ENCODE data around the gene CTNNA3.
"Not testable (repeated sequence)": the region's sequence is repeated elsewhere in the genome, so short reads cannot be mapped to it uniquely, and the experiment has no call there.

The CTNNA3 gene

GRCh38 chr10:67492317-67493019 lies 203.5 kb downstream of the CTNNA3 start:
- DNase-seq: no peak

DNA sequence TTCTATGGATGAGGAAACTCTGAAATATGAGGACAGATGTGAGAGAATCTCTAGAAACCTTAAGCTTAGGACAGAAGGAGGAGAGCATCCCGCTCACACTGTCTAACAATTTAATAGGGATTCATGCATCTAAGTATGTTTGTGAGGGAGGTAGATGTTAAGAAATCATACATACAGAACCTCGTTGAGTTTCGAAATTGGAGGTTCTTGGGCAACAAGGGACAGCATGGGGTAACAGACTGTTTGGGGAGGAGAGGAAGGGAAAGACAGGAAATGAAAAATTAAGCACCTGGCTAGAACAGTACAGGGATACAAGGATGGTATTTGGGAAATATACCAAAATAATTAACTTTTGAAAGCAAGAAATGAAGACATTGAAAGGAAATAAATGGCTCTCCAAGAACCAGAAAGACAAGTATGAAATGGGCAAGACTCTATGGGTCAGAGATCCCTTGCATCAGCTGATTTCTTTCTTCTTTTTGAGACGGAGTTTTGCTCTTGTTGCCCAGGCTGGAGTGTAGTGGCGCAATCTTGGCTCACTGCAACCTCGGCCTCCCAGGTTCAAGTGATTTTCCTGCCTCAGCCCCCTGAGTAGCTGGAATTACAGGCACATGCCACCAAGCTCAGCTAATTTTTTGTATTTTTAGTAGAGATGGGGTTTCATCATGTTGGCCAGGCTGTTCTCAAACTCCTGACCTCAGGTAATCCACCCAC lies 207.9 kb downstream of the CTNNA3 start:
- no peak for DNase-seq

DNA sequence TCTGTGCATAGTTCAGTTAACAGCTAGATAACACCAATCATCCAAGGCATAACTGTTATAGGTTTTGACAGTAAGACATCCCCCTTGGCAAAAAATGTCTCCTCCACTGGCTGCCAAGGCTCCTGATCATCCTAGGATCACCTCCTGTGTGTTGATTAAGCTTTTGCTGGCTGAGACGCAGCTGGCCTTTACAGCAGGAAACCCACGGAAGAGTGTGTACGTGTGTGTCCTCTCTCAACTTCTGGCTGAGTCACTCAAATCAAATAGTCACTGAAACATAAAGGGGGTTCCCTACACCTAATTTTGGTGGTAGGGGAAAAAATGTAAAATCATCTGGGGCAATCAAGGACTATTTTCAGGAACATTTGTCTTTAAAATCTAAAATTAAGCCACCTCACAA lies 208.8 kb downstream of the CTNNA3 start:
- no peak for DNase-seq

DNA sequence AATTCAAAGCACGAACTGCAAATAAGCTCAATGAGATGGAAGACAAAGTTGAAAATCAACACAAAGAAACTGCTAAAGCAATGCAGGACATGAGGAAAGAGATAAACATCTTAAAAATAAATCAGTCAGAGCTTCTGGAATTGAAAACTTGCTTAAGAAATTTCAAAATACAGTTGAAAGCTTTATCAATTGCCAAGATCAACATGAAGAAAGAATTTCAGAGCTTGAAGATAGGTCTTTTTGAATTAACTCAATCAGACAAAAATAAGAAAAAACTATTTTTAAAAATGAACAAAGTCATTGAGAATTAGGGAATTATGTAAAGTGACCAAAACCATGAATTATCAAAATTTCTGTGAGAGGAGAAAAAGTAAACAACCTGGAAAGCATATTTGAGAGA lies 218.1 kb downstream of the CTNNA3 start:
- DNase-seq: no peak

DNA sequence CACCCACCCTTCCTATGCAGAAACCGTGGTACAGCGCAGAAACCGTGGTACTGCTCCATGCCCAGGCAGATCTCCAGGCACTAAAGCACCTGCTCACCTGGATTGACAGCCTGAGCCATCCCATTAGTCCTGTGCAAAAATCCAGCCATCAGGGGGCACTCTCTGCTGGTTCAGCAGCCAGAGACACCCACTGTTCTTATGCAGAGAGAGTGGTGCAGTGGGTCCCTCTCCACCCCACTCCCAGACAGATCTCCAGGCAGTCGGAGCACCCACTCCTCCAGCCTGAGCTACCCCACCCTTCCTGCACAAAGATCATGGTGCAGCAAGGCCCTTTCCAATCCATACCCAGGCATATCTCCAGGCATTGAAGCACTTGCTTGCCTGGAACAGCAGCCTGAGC lies 219.8 kb downstream of the CTNNA3 start:
- no peak for DNase-seq

GRCh38 chr10:67473850-67474633 lies 222.0 kb downstream of the CTNNA3 start:
- no peak for DNase-seq

GRCh38 chr10:67471022-67471421 lies 225.0 kb downstream of the CTNNA3 start:
- no peak for DNase-seq

GRCh38 chr10:67464278-67464677 lies 231.7 kb downstream of the CTNNA3 start:
- DNase-seq: no peak

DNA sequence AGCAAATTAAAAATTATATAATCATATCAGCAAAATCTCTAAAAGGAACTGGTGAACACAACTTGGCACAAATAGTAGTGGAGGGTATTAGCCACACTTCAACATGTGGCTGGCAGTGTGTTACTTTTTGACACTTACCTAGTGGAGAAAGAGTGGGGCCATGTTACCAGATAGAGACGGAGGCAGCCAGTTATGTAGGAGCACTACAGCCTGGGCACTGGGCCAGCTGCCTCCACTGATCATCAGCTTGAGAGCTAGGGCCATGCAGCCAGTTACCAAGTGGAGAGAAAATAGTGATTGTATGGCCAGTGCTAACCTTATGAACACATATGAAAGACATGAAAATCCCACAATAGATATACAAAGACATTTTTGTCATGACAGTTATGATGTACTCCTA lies 243.1 kb downstream of the CTNNA3 start:
- no peak for DNase-seq

DNA sequence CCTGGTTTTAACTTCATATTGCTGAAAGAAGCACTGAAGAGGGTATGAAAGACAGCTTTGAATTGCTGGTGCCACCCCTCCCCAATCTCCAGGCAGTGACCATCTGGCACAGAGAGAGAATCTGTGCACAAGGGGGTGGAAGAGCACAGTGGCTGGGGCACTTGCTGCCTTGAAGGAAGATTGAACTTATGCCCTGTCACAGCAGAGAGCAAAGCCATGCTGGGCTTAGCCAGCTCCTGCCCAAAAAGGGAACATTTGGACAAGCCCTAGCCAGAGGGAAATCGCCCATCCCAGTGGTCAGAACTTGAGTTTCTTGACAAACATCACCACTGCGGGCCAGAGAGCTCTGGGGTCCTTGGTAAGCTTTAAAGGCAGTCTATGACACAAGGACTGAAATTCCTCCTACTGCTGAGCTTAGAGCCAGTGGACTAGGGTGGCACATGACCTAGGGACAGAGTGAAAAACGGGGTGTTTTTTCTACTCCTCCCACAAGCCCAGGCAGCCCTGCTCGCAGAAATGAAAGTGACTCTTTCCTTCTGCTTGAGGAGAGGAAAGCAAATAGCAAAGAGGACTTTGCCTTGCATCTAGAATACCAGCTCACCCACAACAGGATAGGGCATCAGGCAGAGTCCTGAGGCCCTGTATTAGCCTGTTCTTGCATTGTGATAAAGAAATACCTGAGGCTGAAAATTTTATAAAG lies 257.2 kb downstream of the CTNNA3 start:
- DNase-seq: no peak

GRCh38 chr10:67433276-67433675 lies 262.7 kb downstream of the CTNNA3 start:
- DNase-seq: no peak

DNA sequence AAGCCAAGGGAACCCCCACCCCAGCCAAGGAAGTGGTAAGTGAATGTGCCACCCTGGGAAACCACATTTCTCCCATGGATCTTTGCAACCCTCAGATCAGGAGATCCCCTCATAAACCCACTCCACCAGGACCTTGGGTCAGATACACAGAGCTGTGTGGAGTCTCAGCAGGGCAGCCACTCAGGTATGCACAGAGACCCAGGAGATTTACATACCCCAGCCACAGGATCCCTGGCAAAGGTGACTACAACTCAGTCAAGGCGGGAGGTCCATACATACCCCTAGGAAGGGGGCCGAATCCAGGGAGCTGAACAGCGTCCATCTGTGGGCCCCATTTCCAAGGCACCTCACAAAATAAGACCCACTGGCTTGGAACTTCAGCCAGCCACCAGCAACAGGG lies 293.4 kb downstream of the CTNNA3 start:
- DNase-seq: no peak

GRCh38 chr10:67401711-67402110 lies 294.3 kb downstream of the CTNNA3 start:
- DNase-seq: no peak

- not testable (repeated sequence) for DNase-seq
Observed at GRCh38 chr10:67386841-67387533, 309.0 kb downstream of the CTNNA3 start.

DNA sequence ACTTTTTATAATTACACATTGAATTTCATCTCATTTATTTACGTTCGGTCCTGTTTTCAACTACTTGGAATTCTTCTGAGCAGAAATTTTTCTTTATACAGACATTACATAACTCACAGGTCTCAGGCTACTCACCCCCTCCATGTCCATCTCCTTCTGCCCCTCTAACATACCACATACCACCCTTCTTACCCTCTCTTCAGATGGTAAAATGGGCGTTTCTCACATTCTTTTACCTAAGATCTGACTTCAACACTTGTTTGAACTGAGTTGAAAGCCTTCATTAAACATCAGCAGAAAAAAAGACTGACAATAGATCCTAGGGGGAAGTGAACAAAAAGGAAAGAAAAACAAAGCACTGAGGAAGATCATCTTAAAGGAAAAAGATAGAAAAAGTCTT lies 309.7 kb downstream of the CTNNA3 start:
- DNase-seq: no peak

DNA sequence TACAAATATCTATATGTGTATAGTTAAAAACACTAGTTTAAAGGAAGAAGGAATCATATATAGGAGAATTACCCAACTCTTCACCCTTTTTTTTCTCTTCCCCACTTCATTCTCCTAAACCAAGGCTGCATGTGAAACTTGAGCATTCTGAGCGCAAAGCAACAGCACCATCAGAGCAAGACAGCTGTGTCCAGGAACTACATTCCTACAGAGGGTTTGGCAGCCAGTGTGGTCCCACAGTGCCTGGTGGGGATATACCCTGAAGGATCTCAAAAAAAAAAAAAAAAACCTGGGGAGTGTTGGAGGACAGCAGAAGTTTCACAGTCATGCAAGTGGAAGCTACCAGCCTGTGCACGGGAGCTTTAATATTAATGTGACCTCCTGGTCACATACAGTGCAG lies 310.4 kb downstream of the CTNNA3 start:
- no peak for DNase-seq

- DNase-seq: no peak
Observed at GRCh38 chr10:67385089-67385488, 310.9 kb downstream of the CTNNA3 start.

DNA sequence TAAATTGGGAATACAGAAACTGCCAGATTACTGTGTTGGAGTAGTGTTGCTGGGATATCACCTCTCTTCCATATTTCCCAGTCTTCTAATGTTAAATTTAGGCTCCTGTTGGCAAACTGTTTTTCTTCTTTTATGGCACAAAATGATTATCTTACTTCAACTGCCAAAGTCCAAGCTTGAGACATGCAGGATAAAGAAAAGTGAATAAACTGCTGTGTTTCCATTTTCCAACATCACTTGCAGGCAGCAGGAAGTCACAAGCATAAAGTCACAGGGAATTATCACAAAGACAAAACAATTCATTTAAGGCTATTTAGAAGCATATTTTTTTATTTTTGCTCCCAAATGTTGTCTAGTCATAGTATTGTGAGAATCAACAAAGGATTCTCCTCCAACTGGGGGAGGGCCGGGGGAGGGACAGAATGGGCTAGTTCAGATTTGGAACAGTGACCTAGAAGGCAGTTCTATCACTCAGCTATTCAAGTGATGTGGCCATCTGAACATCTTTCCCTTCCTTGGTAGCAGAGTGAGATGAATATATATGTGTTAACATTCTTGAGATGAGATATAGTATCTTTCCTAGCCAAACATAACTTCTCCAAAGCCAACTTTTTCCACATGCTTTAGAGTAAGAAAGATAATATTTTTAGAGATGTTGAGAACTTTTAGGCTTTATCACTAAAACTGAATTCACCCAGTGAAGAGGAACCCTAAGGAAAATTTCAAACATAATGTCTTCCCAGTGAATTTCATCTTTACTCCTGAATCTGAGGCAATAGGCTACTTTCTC lies 364.7 kb downstream of the CTNNA3 start:
- no peak for DNase-seq

GRCh38 chr10:67327626-67328535 lies 368.1 kb downstream of the CTNNA3 start:
- no peak for DNase-seq

DNA sequence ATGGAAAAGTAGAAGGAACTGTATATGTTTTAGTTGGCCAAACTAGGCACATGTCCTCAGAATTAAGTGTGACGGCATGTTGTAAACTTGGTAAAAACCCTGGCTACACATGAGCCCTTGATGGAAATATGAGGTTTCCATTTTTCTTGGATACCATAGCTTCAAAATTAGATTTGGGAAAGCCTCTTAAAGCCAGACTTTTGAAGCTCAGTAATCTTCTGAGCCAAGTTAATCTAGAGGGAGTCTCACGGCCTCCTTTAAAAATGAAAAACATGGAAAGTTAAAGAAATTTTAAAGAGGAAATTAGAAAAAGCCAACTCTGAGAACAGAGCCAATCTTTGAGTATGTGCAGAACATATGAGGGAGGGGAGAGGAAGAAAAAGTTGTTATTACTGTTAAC lies 376.0 kb downstream of the CTNNA3 start:
- DNase-seq: no peak

DNA sequence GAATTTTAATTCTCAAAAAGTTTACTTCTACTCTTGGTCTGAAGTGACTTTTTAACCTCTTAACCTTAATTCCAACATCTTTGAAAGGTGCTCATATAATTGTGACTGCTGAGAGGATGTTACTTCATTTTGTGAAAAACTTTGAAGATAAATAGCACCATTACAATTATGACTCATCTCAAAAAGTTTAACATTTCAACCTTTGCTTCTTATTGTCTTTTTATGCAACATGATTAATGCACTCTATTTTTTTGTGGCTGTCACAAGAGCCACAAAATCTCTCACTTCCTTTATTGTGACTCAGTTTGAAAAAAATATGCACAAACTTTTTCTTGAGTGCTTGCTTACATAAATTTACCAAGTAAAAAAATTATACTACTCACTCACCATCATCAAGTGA lies 387.1 kb downstream of the CTNNA3 start:
- DNase-seq: no peak
